HG03558 (cell line): ENCODE data around the gene PCSK7.
"Not testable (repeated sequence)": the region's sequence is repeated elsewhere in the genome, so short reads cannot be mapped to it uniquely, and the experiment has no call there.

Experiments used
- ATAC-seq: cut with Tn5 transposase; IDR thresholded peaks from one replicate; pipeline ENCODE4 v1.9.1; 2021; ENCODE audit warnings: moderate number of reproducible peaks; ENCODE audit not compliant: unreplicated experiment; ENCODE audit errors: extremely low read depth

Gene PCSK7

GRCh38 chr11:117186431-117186761 lies 45.5 kb downstream of the PCSK7 start:
- no peak for ATAC-seq

GRCh38 chr11:117185736-117186430 lies 46.0 kb downstream of the PCSK7 start:
- ATAC-seq = no peak

GRCh38 chr11:117183724-117184349 lies 48.0 kb downstream of the PCSK7 start:
- no peak for ATAC-seq

- not testable (repeated sequence) for ATAC-seq
These were observed 48.7 kb downstream of the PCSK7 start for GRCh38 chr11:117183178-117183577.

GRCh38 chr11:117182551-117182935 lies 49.3 kb downstream of the PCSK7 start:
- no peak for ATAC-seq

GRCh38 chr11:117181586-117182550 lies 50.0 kb downstream of the PCSK7 start:
- no peak for ATAC-seq

GRCh38 chr11:117180661-117181585 lies 51.0 kb downstream of the PCSK7 start:
- no peak for ATAC-seq

GRCh38 chr11:117180020-117180419 lies 51.9 kb downstream of the PCSK7 start:
- no peak for ATAC-seq

- ATAC-seq = no peak
These were observed 52.5 kb downstream of the PCSK7 start for GRCh38 chr11:117179048-117179999.

- peak; percentile 87 for ATAC-seq
These were observed 53.5 kb downstream of the PCSK7 start, which contains the start of gene SIDT2 for GRCh38 chr11:117178210-117179034. Gene SIDT2 (plus strand): TSS chr11:117178743. CDS start chr11:117179264, 521 bp downstream.

GRCh38 chr11:117177534-117178209 lies 54.2 kb downstream of the PCSK7 start:
- ATAC-seq = no peak

GRCh38 chr11:117176186-117176585 lies 55.7 kb downstream of the PCSK7 start:
- no peak for ATAC-seq

GRCh38 chr11:117175781-117176180 lies 56.1 kb downstream of the PCSK7 start:
- no peak for ATAC-seq

- no peak for ATAC-seq
These were observed 56.8 kb downstream of the PCSK7 start for GRCh38 chr11:117175104-117175503.

- no peak for ATAC-seq
These were observed 59.0 kb downstream of the PCSK7 start for GRCh38 chr11:117172724-117173421.

- no peak for ATAC-seq
These were observed 60.3 kb downstream of the PCSK7 start for GRCh38 chr11:117171404-117172061.
